ENCODE measurements around the gene NABP2.

DNA sequence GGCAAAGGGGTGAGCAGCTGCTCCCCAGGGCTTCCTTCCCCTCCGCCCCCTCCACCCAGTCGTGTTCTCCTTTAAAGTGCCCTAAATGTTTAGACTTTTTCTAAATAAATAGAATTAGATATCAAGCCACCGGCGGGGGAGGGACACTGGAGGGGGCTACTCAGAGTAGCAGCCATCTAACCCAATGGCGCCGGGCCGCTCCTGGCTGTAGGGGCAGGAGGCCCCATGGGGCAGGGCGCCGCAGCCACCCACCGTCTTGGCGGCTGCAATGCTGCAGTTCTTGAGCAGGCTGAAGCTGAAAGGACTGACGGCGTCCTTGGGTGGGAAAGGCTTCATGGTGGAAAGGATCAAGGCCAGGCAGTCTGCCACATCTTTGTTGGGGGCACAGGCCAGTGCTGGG lies 18.8 kb downstream of the NABP2 start:
- TF ChIP-seq, protein P1, sequence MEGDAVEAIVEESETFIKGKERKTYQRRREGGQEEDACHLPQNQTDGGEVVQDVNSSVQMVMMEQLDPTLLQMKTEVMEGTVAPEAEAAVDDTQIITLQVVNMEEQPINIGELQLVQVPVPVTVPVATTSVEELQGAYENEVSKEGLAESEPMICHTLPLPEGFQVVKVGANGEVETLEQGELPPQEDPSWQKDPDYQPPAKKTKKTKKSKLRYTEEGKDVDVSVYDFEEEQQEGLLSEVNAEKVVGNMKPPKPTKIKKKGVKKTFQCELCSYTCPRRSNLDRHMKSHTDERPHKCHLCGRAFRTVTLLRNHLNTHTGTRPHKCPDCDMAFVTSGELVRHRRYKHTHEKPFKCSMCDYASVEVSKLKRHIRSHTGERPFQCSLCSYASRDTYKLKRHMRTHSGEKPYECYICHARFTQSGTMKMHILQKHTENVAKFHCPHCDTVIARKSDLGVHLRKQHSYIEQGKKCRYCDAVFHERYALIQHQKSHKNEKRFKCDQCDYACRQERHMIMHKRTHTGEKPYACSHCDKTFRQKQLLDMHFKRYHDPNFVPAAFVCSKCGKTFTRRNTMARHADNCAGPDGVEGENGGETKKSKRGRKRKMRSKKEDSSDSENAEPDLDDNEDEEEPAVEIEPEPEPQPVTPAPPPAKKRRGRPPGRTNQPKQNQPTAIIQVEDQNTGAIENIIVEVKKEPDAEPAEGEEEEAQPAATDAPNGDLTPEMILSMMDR (IDR thresholded peaks at IDR 0.05), result no peak
- TF ChIP-seq EZH2 (IDR thresholded peaks at IDR 0.05; ENCODE audit: borderline replicate concordance, insufficient read depth, low read depth, low read length, poor library complexity, severe bottlenecking), result no peak

Data from B cell (primary cell).